Measurements from ENCODE around the gene DNAH3.
"Not testable (repeated sequence)": the region's sequence is repeated elsewhere in the genome, so short reads cannot be mapped to it uniquely, and the experiment has no call there.

The DNAH3 gene

DNA sequence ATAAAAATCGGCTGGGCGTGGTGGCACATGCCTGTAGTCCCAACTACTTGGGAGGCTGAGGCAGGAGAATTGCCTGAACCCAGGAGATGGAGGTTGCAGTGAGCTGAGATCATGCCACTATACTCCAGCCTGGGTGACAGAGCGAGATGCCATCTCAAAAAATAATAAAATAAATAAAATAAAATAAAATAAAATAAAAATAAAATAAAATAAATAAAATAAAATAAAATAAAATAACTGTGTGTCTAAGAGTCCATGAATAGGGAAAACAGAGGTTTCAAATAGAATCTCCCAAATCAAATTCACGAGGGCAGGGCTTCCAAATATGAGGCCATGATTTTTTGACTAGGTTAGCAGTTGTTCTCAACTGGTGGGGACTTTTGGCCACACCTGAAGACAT is 35.1 kb downstream of the DNAH3 start:
- not testable (repeated sequence) for H3K4me3 Mint-ChIP-seq, H3K27ac Mint-ChIP-seq, H3K9me3 Mint-ChIP-seq, H3K27me3 Mint-ChIP-seq, H3K36me3 Mint-ChIP-seq
- peaks cover 20% of the 10 kb centered on the region for H3K4me1 Mint-ChIP-seq

DNA sequence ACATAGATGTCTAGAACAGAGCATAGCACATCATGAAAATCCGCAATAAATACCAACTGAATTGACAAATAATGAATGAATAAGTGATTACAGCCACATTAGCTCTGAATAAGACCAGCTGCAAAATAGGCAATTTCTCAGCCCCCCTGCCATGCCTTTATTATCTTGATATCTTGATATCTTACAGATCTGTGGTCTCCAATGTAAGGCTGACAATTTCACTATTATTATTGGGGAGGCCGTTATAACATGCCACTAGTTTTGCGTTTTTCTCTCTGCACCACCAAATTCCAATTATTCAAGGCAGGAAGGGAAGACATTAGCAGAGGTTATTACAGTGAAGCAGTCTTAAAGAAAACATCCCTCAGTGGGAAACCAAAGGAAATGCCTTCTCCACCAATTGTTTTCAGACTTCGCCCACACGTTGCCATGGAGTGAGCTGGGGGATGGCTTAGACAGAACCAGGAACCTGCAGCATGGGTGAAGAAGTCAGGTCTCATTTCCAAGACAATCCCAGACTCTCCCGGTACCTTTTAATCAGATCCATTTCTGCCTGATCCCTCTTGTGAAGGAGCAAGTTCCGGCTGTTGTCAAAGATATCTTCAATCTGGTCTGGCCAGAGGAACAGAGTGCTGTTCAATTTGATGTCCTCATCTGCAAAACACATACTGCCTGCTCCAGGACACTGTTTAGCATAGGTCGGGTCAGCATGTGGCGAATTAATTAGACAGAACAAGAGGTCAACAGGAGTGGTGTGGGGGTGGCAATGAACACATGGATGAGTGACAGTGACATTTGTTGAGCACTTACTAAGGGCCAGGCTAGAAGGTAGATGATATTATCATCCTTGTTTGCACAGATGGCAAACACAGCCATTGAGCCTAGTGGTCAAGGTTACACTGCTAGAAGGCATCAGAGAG is 46.4 kb downstream of the DNAH3 start:
- H3K27me3 Mint-ChIP-seq = peaks cover 4% of the 10 kb centered on the region
- H3K9me3 Mint-ChIP-seq = no peaks in the 10 kb centered on the region
- H3K4me3 Mint-ChIP-seq = no peak overlapping the region
- H3K27ac Mint-ChIP-seq = no peak overlapping the region
- H3K36me3 Mint-ChIP-seq = no peaks in the 10 kb centered on the region
- H3K4me1 Mint-ChIP-seq = no peaks in the 10 kb centered on the region

DNA sequence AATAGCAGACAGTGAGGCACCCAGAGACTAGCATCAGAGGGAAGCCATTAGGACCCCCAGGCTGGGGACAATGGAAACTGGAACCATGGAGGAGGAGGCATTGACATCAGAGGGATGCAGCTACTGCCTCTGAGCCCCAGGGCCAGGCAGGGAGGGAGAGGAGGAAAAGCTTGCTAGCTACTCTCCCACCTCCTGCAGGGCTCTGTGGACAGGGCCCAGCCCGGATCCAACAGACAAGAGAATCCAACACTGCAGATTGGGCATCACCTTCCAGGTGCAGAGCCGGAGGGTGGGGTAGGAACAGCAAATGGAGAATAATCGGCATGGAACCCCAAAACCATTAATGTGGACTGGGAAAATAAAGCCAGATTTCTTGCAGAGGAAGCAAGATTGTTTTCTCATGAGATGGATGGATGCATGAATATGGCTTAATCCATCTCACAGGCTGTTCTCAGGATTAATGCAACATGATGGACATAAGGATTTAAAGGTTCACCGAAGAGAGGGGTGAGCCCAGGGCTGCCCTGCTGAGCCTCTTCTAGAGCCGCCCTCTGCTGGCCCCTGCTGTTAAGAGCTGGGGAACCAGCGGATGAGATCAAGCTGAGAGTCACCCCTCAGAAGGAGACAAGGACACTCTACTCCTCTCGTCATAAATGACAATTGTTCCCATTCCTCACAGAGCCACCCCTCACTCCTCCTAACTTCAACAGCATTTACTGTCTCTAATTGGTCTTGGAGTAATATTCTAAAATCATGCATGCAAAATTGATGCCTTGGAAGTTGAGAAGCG is 48.8 kb downstream of the DNAH3 start:
- Mint-ChIP-seq H3K27me3 (peaks cover 11% of the 10 kb centered on the region), H3K36me3 (no peaks in the 10 kb centered on the region), H3K9me3 (no peaks in the 10 kb centered on the region), H3K27ac (no peak overlapping the region), H3K4me1 (no peaks in the 10 kb centered on the region), H3K4me3 (no peak overlapping the region)

DNA sequence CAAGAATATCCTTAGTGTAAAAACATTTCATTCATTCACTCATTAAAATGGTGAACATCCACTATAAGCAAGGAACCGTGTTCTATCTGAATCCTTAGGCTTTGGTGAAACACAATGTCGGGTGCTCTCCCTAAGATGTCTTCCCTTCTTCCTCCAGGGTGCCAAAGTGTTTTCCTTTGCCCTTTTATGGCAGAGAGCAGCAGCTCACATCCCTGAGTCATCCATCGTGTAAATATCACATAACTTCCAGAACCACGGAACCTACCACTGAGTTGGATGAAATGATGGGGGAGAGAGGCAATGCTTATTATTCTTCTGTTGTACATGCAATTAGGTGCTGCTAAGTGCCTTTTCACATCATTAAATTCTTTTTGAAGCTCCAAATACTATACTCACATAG is 50.2 kb downstream of the DNAH3 start:
- Mint-ChIP-seq H3K27ac (no peak overlapping the region), H3K9me3 (no peaks in the 10 kb centered on the region), H3K27me3 (peaks cover 13% of the 10 kb centered on the region), H3K4me1 (no peaks in the 10 kb centered on the region), H3K36me3 (no peaks in the 10 kb centered on the region), H3K4me3 (no peak overlapping the region)

DNA sequence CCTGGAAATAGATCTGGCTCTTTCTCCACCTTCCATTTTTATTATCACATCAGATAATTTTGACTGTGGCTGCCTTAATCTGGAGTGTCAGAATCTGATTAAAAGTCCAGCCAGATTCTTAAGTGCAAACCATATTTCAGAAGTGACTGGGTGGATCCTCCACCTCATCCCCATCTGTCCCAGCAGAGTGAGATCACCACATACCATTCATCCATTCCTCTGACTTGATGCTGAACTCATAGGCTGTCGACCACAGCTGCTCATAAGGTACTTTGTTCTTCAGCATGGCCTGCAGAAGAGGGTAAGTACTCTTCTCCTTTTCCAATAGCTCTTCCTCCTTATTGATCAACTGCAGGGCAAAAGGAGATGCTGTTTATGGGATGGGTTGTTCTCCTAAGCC is 53.5 kb downstream of the DNAH3 start:
- Mint-ChIP-seq H3K4me3 (no peak overlapping the region), H3K9me3 (peaks cover 6% of the 10 kb centered on the region), H3K4me1 (no peaks in the 10 kb centered on the region), H3K27me3 (peaks cover 11% of the 10 kb centered on the region), H3K27ac (no peak overlapping the region), H3K36me3 (peaks cover 3% of the 10 kb centered on the region)

DNA sequence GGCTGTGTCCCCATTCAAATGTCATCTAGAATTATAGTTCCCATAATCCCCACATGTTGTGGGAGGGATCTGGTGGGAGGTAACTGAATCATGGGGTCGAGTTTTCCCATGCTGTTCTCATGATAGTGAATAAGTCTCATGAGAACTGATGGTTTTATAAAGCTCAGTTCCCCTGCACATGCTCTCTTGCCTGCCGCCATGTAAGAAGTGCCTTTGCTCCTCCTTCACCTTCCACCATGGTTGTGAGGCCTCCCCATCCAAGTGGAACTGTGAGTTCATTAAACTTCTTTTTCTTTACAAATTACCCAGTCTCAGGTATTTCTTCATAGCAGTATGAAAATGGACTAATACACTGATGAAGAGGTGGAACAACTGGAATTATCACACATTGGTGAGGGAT is 55.9 kb downstream of the DNAH3 start:
- not testable (repeated sequence) for H3K27ac Mint-ChIP-seq, H3K4me3 Mint-ChIP-seq, H3K9me3 Mint-ChIP-seq, H3K4me1 Mint-ChIP-seq, H3K36me3 Mint-ChIP-seq
- peaks cover 16% of the 10 kb centered on the region for H3K27me3 Mint-ChIP-seq

DNA sequence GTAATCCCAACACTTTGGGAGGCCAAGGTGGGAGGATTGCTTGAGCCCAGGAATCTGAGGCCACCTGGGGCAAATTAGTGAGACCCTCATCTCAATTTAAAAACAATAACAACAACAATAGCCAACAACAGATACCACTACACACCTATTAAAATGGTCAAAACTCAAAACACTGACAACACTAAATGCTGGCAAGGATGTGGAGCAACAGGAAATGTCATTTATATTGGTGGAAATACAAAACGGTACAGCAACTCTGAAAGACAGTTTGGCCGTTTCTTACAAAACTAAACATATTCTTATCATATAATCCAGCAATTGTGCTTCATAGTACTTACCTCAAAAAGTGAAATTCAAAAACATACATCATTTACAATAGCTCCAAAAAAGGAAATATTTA is 57.7 kb downstream of the DNAH3 start:
- Mint-ChIP-seq H3K27me3 (peaks cover 18% of the 10 kb centered on the region), H3K4me3 (no peak overlapping the region), H3K27ac (no peak overlapping the region), H3K9me3 (peaks cover 6% of the 10 kb centered on the region), H3K36me3 (peaks cover 8% of the 10 kb centered on the region), H3K4me1 (no peaks in the 10 kb centered on the region)

DNA sequence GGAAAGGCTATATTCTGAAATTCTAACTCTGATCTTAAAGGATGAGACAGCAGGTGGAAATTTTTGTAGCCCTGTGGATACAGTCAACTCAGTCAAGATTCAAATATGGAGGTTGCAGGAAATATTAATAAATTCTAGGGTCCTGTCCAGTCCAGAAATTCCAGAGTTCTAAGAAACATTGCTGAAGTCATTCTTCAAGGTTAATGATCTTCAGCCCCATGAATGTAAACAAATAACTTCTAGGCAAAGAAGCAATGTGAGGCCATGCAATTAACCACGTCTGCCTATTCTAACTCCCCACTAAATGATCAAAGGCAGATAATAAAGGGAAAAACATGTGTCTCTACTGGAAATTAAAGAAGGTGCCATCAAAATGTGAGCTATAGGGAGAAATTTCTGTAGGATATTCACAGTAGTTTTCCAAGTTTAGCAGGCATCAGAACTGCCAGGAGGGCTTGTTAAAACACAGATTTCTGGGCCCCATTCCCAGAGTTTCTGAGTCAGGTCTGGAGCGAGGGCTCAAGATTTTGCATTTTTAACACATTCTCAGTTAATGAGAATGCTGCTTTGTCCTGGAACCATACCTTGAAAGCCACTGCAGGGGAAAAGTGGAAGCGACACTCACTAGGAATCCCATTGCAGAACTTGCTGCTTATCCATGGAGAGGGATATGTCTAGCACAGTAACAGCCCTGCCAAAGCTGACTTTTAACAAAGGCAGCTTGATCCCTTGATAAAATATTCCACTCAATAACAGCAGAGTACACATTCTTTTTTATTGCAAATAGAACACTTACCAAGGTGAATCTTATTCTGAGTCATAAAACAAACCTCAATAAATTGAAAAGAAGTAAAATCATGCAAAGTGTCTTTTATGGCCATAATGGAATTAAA is 61.8 kb downstream of the DNAH3 start:
- H3K27ac Mint-ChIP-seq = no peak overlapping the region
- peaks cover 12% of the 10 kb centered on the region for H3K27me3 Mint-ChIP-seq
- H3K4me3 Mint-ChIP-seq = no peak overlapping the region
- peaks cover 7% of the 10 kb centered on the region for H3K36me3 Mint-ChIP-seq
- peaks cover 2% of the 10 kb centered on the region for H3K9me3 Mint-ChIP-seq
- H3K4me1 Mint-ChIP-seq = no peaks in the 10 kb centered on the region

DNA sequence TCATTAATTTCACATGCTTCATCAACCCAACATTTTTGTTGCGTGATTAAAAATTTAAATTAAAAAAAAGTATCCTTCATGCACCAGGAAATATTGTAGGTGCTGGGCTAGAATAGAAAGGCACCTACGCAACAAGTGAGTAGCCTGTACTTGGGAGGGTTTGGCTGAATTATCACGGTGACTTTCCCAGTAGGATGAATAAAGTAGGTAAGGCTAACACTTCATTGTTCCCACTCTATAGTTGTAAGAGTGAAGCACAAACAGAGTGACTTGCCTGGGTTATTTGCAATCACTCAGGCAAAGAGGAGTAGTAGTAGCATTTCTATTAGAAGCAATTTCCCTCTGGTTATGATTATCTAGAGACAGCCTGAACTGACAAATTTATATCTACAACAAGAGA is 62.5 kb downstream of the DNAH3 start:
- Mint-ChIP-seq H3K27ac (no peak overlapping the region), H3K36me3 (peaks cover 6% of the 10 kb centered on the region), H3K27me3 (peaks cover 12% of the 10 kb centered on the region), H3K4me1 (no peaks in the 10 kb centered on the region), H3K9me3 (no peaks in the 10 kb centered on the region), H3K4me3 (no peak overlapping the region)

DNA sequence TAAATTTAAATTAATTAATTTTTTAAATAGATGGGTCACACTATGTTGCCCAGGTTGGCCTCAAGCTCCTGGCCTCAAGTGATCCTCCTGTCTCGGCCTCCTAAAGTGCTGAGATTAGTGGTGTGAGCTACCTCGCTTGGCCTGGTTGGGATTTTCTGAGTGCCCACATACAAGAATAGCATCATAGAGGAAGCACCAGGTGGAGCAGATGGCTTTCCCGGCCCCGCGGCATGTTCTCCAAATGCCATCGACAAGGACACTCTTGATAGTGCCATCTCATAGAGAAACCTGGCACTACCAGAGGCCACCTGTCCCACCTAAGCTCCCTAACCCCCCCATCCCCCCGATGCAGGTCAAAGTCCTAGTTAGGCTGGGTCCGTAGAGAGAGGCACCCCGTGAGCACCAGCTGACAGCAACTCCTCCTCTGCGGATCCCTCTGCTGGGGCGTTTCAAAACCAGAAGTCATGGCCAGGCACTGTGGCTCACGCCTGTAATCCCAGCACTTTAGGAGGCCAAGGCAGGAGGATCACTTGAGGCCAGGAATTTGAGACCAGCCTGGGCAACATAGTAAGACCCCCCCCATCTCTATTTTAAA is 65.9 kb downstream of the DNAH3 start:
- no peak overlapping the region for H3K27ac Mint-ChIP-seq
- no peak overlapping the region for H3K4me3 Mint-ChIP-seq
- H3K4me1 Mint-ChIP-seq = no peaks in the 10 kb centered on the region

DNA sequence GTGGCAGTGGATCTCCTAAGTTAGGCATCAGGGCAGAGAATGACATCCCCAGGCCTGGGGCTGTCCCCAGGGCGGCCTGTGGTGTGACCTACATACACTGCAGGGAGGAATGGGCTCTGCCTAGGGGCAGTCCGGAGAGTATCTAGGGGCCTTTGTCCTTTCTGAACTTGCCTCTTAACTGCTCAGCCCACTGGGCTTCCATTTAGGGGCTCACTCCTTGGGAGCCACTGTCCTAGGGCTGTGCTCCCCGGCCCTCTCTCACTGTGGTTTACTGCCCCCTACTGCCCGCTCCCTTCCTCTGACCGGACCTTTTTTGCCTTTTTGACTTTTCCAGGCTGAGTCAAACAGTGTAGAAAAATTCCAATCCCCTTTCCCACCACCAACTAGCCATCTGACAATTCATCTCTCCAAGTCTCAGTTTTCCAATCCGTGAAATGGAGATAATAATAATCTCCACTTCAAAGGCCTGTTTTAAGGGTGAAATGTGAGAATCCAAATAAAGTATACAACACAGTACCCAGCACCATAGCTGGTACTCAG is 66.8 kb downstream of the DNAH3 start:
- H3K27ac Mint-ChIP-seq = no peak overlapping the region
- no peak overlapping the region for H3K4me3 Mint-ChIP-seq
- H3K9me3 Mint-ChIP-seq = no peaks in the 10 kb centered on the region
- H3K4me1 Mint-ChIP-seq = no peaks in the 10 kb centered on the region
- H3K36me3 Mint-ChIP-seq = peaks cover 1% of the 10 kb centered on the region
- peaks cover 4% of the 10 kb centered on the region for H3K27me3 Mint-ChIP-seq

More for the DNA sequence above, 65.9 kb downstream of the DNAH3 start:
- H3K27me3 Mint-ChIP-seq = peaks cover 8% of the 10 kb centered on the region
- H3K36me3 Mint-ChIP-seq = peaks cover 5% of the 10 kb centered on the region
- no peaks in the 10 kb centered on the region for H3K9me3 Mint-ChIP-seq

DNA sequence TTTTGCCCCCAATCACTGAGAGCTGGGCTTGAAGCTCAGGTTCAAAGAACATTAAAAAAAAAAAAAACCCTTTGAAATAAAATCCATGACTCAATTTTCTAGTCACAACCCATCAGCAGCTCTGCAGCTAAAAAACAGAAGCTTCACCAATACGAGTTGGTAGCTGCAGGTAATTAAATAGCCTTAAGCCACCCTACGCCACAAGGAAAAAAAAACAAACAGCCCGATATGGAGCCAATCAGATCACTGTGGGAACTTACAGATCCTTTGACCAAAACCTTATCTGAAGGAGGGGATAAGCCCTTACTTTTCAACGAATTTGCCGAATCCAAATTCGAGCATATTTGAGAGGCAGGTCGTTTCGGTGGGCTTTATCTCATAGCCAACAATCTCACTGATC is 69.3 kb downstream of the DNAH3 start:
- no peaks in the 10 kb centered on the region for H3K27me3 Mint-ChIP-seq
- no peak overlapping the region for H3K27ac Mint-ChIP-seq
- H3K36me3 Mint-ChIP-seq = no peaks in the 10 kb centered on the region
- no peak overlapping the region for H3K4me3 Mint-ChIP-seq
- H3K9me3 Mint-ChIP-seq = no peaks in the 10 kb centered on the region
- no peaks in the 10 kb centered on the region for H3K4me1 Mint-ChIP-seq

DNA sequence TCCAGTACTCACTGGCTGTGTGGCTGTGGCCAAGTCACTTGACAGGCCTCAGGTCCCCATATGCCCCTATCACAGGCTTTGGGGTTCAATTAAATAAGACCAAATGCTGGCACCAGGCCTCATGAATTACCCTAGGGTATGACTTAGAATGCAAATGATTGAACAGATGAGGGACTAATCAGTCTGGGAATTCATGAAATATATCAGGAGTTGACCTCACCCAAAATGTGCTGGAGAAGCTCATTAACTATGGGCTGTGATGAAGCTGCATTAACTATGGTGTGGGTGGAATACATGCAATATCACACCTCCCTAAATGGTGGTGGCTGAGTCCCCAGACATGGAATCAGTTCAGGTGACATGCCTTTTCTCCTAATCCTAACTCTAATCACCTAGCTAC is 72.1 kb downstream of the DNAH3 start:
- Mint-ChIP-seq H3K36me3 (no peaks in the 10 kb centered on the region), H3K4me3 (no peak overlapping the region), H3K9me3 (no peaks in the 10 kb centered on the region), H3K27me3 (no peaks in the 10 kb centered on the region), H3K4me1 (no peaks in the 10 kb centered on the region), H3K27ac (no peak overlapping the region)

DNA sequence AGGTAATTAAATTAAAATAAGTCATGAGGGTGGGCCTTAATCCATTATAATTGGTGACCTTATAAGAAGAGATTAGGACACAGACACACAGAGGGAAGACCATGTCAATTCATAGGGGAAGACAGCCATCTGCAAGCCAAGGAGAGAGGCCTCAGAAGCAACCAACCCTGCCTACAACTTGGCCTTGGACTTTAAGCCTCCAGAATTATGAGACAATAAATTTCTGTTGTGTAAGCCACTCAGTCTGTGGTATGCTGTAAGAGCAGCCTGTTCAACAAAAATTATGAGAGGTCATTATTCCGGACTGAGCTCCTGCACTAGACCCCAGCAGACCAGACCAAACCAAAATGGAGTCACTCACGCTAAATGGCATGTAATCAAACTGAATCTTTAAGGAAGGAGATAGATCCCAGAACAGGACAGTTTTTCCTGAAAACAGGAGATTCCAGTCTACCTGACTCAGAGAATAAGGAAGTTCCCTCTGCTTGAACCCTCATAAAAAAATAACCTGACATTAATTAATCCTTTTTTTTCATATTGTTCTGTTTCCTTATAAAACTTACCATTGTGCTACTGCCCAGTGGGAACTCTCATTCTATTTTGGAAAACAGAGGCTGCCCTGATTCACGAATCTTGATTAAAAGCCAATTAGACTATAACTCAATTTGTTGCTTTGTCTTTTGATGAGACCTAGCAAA is 74.3 kb downstream of the DNAH3 start:
- H3K4me3 Mint-ChIP-seq = no peak overlapping the region
- no peaks in the 10 kb centered on the region for H3K36me3 Mint-ChIP-seq
- H3K27ac Mint-ChIP-seq = no peak overlapping the region
- no peaks in the 10 kb centered on the region for H3K9me3 Mint-ChIP-seq
- no peaks in the 10 kb centered on the region for H3K4me1 Mint-ChIP-seq
- H3K27me3 Mint-ChIP-seq = no peaks in the 10 kb centered on the region
